Chondrocyte (in vitro differentiated cells): ENCODE data around the gene OLFM2. TPM values are rescaled to one million over a fixed set of nuclear protein-coding genes. Genes with fewer than 3 reads are reported as not detected.

ENCODE experiments used
- DNase-seq: peaks from one replicate; pipeline ENCODE4 v3.0.0; 2021; ENCODE audit warnings: mixed read lengths, low spot score
- H3K27ac Mint-ChIP-seq: one replicate; pipeline ENCODE4 v1.8.0; 2021; ENCODE audit warnings: mild to moderate bottlenecking, moderate library complexity, mixed read lengths; ENCODE audit not compliant: unreplicated experiment
- H3K27me3 Mint-ChIP-seq: 2 replicates; pipeline ENCODE4 v1.8.0; 2021; ENCODE audit warnings: low read depth, mixed read lengths
- H3K36me3 Mint-ChIP-seq: 2 replicates; pipeline ENCODE4 v1.8.0; 2021; ENCODE audit warnings: low read depth, mixed read lengths
- H3K4me1 Mint-ChIP-seq: 2 replicates; pipeline ENCODE4 v1.8.0; 2021; ENCODE audit warnings: low read depth, mild to moderate bottlenecking, mixed read lengths
- H3K4me3 Mint-ChIP-seq: one replicate; pipeline ENCODE4 v1.8.0; 2021; ENCODE audit warnings: mild to moderate bottlenecking, moderate library complexity, mixed read lengths; ENCODE audit not compliant: unreplicated experiment
- H3K9me3 Mint-ChIP-seq: 2 replicates; pipeline ENCODE4 v1.8.0; 2021; ENCODE audit warnings: low read depth, mixed read lengths
- CTCF ChIP-seq: fragments of 200-600 bp; sonication (generic); IDR thresholded peaks from 2 replicates; pipeline ENCODE4 v1.5.0; 2021; ENCODE audit warnings: antibody characterized with exemption, mild to moderate bottlenecking, moderate library complexity
- total RNA-seq: library from RNA; stranded (reverse); gene quantifications from 3 replicates; pipeline ENCODE4 v1.2.1, GENCODE V29; 2021

The OLFM2 gene
- total RNA-seq, 1 donor from 2014 or later = 67.9 TPM

- Mint-ChIP-seq H3K36me3 (no peaks in the 10 kb centered on the region), H3K4me1 (peaks cover 2% of the 10 kb centered on the region), H3K4me3 (no peak overlapping the region), H3K27ac (no peak overlapping the region), H3K27me3 (no peaks in the 10 kb centered on the region), H3K9me3 (no peaks in the 10 kb centered on the region)
- no peak for DNase-seq
- no peak for TF ChIP-seq CTCF
Observed at GRCh38 chr19:9891609-9892373, 44.5 kb downstream of the OLFM2 start.

- Mint-ChIP-seq H3K27me3 (no peaks in the 10 kb centered on the region), H3K36me3 (no peaks in the 10 kb centered on the region), H3K4me1 (peaks cover 11% of the 10 kb centered on the region), H3K27ac (no peak overlapping the region), H3K9me3 (no peaks in the 10 kb centered on the region), H3K4me3 (no peak overlapping the region)
- TF ChIP-seq CTCF = peak; percentile 73
- no peak for DNase-seq
Observed at GRCh38 chr19:9885077-9885552, 51.2 kb downstream of the OLFM2 start.

GRCh38 chr19:9883764-9884163, 52.6 kb downstream of the OLFM2 start:
- no peaks in the 10 kb centered on the region for H3K36me3 Mint-ChIP-seq
- DNase-seq = no peak
- no peak overlapping the region for H3K4me3 Mint-ChIP-seq
- no peaks in the 10 kb centered on the region for H3K9me3 Mint-ChIP-seq
- no peak for TF ChIP-seq CTCF
- H3K4me1 Mint-ChIP-seq = peaks cover 9% of the 10 kb centered on the region
- no peak overlapping the region for H3K27ac Mint-ChIP-seq
- H3K27me3 Mint-ChIP-seq = no peaks in the 10 kb centered on the region

GRCh38 chr19:9883231-9883758, 53.0 kb downstream of the OLFM2 start:
- Mint-ChIP-seq H3K27ac (no peak overlapping the region), H3K4me1 (peaks cover 11% of the 10 kb centered on the region), H3K9me3 (no peaks in the 10 kb centered on the region), H3K36me3 (no peaks in the 10 kb centered on the region), H3K4me3 (no peak overlapping the region), H3K27me3 (no peaks in the 10 kb centered on the region)
- TF ChIP-seq CTCF = no peak
- DNase-seq = no peak

- TF ChIP-seq CTCF = no peak
- H3K36me3 Mint-ChIP-seq = peaks cover 1% of the 10 kb centered on the region
- no peak overlapping the region for H3K27ac Mint-ChIP-seq
Observed at GRCh38 chr19:9881720-9882119, 54.6 kb downstream of the OLFM2 start.

More at GRCh38 chr19:9881720-9882119, 54.6 kb downstream of the OLFM2 start:
- Mint-ChIP-seq H3K4me3 (no peak overlapping the region), H3K27me3 (no peaks in the 10 kb centered on the region), H3K4me1 (peaks cover 14% of the 10 kb centered on the region), H3K9me3 (no peaks in the 10 kb centered on the region)
- no peak for DNase-seq
